ENCODE measurements around the gene P2RY6. TPM values are rescaled to one million over a fixed set of nuclear protein-coding genes. Genes with fewer than 3 reads are reported as not detected.

P2RY6 gene
- total RNA-seq, 3 donors from 2014 or later: 1.9 to 4.3 (median 2.8) TPM

DNA sequence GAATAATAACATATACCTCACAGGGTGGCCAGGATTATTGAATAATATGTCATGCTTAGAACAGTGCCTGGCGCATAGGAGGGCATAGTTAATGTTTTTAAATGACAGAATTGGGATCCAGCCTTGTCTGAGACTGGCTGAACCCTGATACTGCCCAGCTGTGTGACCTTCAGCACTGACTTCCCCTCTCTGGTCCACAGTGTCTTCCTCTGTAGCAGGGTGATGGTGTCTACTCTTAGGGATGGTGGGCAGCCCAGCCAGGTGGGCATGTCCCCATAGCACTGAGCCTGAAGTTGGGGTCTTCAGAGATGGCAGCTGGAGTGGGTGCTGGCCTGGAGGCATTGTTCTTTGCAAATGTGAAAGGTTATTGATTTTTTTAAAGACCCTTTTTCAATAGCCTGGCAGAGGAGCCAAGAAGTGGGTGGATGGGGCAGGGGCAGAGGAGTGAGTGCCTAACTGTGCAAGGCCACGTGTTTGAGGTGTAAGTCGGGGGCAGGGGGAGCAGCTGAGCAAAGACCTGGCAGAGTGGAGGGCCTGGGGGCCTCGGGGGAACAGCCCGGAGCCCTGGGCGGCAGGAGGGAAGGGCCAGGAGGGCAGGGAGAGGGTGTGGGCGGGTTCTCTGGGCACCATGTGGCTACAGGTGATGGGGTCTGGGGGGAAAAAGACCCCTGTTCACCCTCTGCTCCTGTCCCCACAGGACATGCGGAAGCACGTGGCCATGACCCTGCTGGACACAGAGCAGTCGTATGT, 74.2 kb downstream of the P2RY6 start:
- no peak for DNase-seq
- H3K4me1 ChIP-seq (ENCODE audit: low read depth): no peaks in the 10 kb centered on the region
- no peak for ATAC-seq
- H3K4me3 ChIP-seq: no peak overlapping the region
- TF ChIP-seq, protein P1, sequence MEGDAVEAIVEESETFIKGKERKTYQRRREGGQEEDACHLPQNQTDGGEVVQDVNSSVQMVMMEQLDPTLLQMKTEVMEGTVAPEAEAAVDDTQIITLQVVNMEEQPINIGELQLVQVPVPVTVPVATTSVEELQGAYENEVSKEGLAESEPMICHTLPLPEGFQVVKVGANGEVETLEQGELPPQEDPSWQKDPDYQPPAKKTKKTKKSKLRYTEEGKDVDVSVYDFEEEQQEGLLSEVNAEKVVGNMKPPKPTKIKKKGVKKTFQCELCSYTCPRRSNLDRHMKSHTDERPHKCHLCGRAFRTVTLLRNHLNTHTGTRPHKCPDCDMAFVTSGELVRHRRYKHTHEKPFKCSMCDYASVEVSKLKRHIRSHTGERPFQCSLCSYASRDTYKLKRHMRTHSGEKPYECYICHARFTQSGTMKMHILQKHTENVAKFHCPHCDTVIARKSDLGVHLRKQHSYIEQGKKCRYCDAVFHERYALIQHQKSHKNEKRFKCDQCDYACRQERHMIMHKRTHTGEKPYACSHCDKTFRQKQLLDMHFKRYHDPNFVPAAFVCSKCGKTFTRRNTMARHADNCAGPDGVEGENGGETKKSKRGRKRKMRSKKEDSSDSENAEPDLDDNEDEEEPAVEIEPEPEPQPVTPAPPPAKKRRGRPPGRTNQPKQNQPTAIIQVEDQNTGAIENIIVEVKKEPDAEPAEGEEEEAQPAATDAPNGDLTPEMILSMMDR (IDR thresholded peaks at IDR 0.05): no peak
- H3K36me3 ChIP-seq (ENCODE audit: low read depth): no peaks in the 10 kb centered on the region
- H3K9me3 ChIP-seq: no peaks in the 10 kb centered on the region
- intact Hi-C loops (cut with DNase I, micrococcal nuclease): no loop called here

GRCh38 chr11:73347067-73347466, 74.9 kb downstream of the P2RY6 start:
- Histone ChIP-seq H3K9me3 (no peaks in the 10 kb centered on the region), H3K4me3 (no peak overlapping the region), H3K4me1 (ENCODE audit: low read depth) (no peaks in the 10 kb centered on the region), H3K36me3 (ENCODE audit: low read depth) (no peaks in the 10 kb centered on the region)
- ATAC-seq: no peak
- intact Hi-C loops (cut with DNase I, micrococcal nuclease): no loop called here
- DNase-seq: no peak
- TF ChIP-seq, protein P1 (IDR thresholded peaks at IDR 0.05): no peak

Other genes starting within 250 kb of the P2RY6 start
- 10 to 100 TPM; 15.7 to 41.6 (median 21.6) TPM for gene FCHSD2, start 130.0 kb upstream of the P2RY6 start, total RNA-seq
- 10 to 100 TPM in 2 of 3 donors, 1 to 10 TPM in 1; 7.6 to 20.6 (median 14.5) TPM for gene P2RY2, start 54.1 kb upstream of the P2RY6 start, total RNA-seq
- gene ARHGEF17, start 35.9 kb downstream of the P2RY6 start, total RNA-seq: 10 to 100 TPM in 2 of 3 donors, 1 to 10 TPM in 1; 7.6 to 75.8 (median 13.6) TPM
- gene RELT, start 104.1 kb downstream of the P2RY6 start, total RNA-seq: 1 to 10 TPM; 2.3 to 4.7 (median 4.4) TPM

Measured in mucosa of descending colon (tissue), 3 donors.